Upper lobe of right lung (tissue), 1 donor: ENCODE data around the gene CAMKV. TPM values are rescaled to one million over a fixed set of nuclear protein-coding genes. Genes with fewer than 3 reads are reported as not detected.
"Not testable (repeated sequence)": the region's sequence is repeated elsewhere in the genome, so short reads cannot be mapped to it uniquely, and the experiment has no call there.

Source experiments
- ATAC-seq: fragments of 200-7000 bp; cut with Tn5 transposase; one replicate; pipeline ENCODE4 v1.9.1; 2020; ENCODE audit warnings: mild to moderate bottlenecking, moderate library complexity
- DNase-seq: peaks from one replicate; pipeline ENCODE4 v3.0.0-alpha.2; 2020
- H3K27ac ChIP-seq: fragments of 200-600 bp; one replicate; pipeline ENCODE4 v1.8.0; 2022
- H3K27me3 ChIP-seq: fragments of 200-600 bp; one replicate; pipeline ENCODE4 v1.8.0; 2022; ENCODE audit warnings: mild to moderate bottlenecking
- H3K36me3 ChIP-seq: fragments of 200-600 bp; one replicate; pipeline ENCODE4 v1.8.0; 2022
- H3K4me1 ChIP-seq: fragments of 200-600 bp; one replicate; pipeline ENCODE4 v1.8.0; 2022
- H3K4me3 ChIP-seq: fragments of 200-600 bp; one replicate; pipeline ENCODE4 v1.8.0; 2022; ENCODE audit warnings: mild to moderate bottlenecking
- H3K9me3 ChIP-seq: fragments of 200-600 bp; one replicate; pipeline ENCODE4 v1.8.0; 2022
- intact Hi-C: fragments of 100-400 bp; cut with DNase I; formaldehyde crosslinking; loops from one replicate; pipeline ENCODE4 v1.11.0; 2022
- total RNA-seq: library from RNA; stranded (reverse); fragmentation: NEBNext Ultra II Directional; extraction: Animal tissue kit (Norgen Biotek cat#: 25700); gene quantifications from one replicate; pipeline ENCODE4 v1.2.1, GENCODE V29; 2021
- TF ChIP-seq, protein P1 (sequence below): fragments of 200-600 bp; IDR thresholded peaks from one replicate; pipeline ENCODE4 v1.8.0; 2022; ENCODE audit warnings: antibody characterized with exemption
- donor health status: DM: no; HTN: yes; CAD: no; lungs with severe emphysema.

The CAMKV gene
- total RNA-seq, 1 donor from 2014 or later, result not detected

- Histone ChIP-seq H3K9me3 (no peaks in the 10 kb centered on the region), H3K27ac (no peak overlapping the region), H3K27me3 (no peaks in the 10 kb centered on the region), H3K36me3 (no peaks in the 10 kb centered on the region), H3K4me1 (no peaks in the 10 kb centered on the region), H3K4me3 (no peak overlapping the region)
- DNase-seq (no peak), ATAC-seq (no peak)
- TF ChIP-seq, protein P1, sequence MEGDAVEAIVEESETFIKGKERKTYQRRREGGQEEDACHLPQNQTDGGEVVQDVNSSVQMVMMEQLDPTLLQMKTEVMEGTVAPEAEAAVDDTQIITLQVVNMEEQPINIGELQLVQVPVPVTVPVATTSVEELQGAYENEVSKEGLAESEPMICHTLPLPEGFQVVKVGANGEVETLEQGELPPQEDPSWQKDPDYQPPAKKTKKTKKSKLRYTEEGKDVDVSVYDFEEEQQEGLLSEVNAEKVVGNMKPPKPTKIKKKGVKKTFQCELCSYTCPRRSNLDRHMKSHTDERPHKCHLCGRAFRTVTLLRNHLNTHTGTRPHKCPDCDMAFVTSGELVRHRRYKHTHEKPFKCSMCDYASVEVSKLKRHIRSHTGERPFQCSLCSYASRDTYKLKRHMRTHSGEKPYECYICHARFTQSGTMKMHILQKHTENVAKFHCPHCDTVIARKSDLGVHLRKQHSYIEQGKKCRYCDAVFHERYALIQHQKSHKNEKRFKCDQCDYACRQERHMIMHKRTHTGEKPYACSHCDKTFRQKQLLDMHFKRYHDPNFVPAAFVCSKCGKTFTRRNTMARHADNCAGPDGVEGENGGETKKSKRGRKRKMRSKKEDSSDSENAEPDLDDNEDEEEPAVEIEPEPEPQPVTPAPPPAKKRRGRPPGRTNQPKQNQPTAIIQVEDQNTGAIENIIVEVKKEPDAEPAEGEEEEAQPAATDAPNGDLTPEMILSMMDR, result no peak
- intact Hi-C loops, result no loop called here
Measured at GRCh38 chr3:49826016-49826415, 43.7 kb downstream of the CAMKV start.

- H3K27me3 ChIP-seq, intact Hi-C loops, H3K4me1 ChIP-seq, H3K9me3 ChIP-seq, ATAC-seq, H3K27ac ChIP-seq, DNase-seq, H3K4me3 ChIP-seq, H3K36me3 ChIP-seq: not testable (repeated sequence)
Measured at GRCh38 chr3:49823131-49823530, 46.6 kb downstream of the CAMKV start.

GRCh38 chr3:49813497-49814174 lies 56.1 kb downstream of the CAMKV start, which contains the start of gene UBA7:
TSS of gene UBA7 (minus strand) at chr3:49813953. CDS start at chr3:49813787, 166 bp downstream.
- TF ChIP-seq, protein P1, result no peak
- peak; percentile 92 for ATAC-seq
- Histone ChIP-seq H3K4me1 (peaks cover 27% of the 10 kb centered on the region), H3K27ac (peak within 1 kb of the TSS; percentile 89), H3K36me3 (peaks cover 31% of the 10 kb centered on the region), H3K9me3 (no peaks in the 10 kb centered on the region), H3K27me3 (no peaks in the 10 kb centered on the region), H3K4me3 (peak within 1 kb of the TSS; percentile 66)
- intact Hi-C loops, result no loop called here
- DNase-seq, result no peak

DNA sequence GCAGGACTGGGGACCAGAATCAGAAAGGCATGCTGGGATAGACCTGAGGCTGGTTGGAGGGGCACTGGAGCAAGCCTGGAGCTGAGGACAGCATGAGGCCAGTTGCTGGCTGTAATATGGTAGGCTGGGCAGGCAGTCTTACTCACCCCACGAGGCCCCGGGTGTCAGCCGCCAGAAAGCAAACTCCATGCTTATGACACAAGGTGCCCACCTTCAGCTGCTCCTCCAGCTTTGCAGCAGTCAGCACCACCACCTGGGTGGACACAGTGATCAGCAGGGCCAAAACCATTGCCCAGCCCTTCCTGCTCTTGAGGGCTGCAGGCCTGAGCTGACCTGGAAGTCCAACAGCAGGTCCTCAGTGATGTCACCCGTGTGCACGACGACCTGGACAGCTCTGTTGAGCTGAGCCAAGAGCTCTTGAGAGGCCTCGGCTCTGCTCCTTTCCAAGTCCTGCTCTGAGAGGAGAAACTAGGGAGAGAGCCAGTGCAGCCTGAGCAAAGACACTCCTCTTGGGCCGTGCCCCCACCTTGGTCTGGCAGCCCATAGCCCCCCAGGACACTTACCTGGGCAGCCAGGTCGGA lies 56.7 kb downstream of the CAMKV start:
- H3K27ac ChIP-seq, result peak overlapping the region; percentile 89
- TF ChIP-seq, protein P1, result no peak
- no peaks in the 10 kb centered on the region for H3K27me3 ChIP-seq
- peaks cover 31% of the 10 kb centered on the region for H3K36me3 ChIP-seq
- peaks cover 33% of the 10 kb centered on the region for H3K4me1 ChIP-seq
- DNase-seq (no peak), ATAC-seq (peak; percentile 84)
- no peaks in the 10 kb centered on the region for H3K9me3 ChIP-seq
- intact Hi-C loops, result no loop called here
- H3K4me3 ChIP-seq, result peak overlapping the region; percentile 66

Other genes starting within 250 kb of the CAMKV start
- gene APEH, start 195.6 kb downstream of the CAMKV start, total RNA-seq, result 88.5 TPM
- gene MST1, start 180.4 kb downstream of the CAMKV start, total RNA-seq, result 23.7 TPM
- gene RNF123, start 180.3 kb downstream of the CAMKV start, total RNA-seq, result 41.4 TPM
- 0.26 TPM for gene AMIGO3, start 150.2 kb downstream of the CAMKV start, total RNA-seq
- gene GMPPB, start 146.0 kb downstream of the CAMKV start, total RNA-seq, result 34.8 TPM
- gene IP6K1, start 83.4 kb downstream of the CAMKV start, total RNA-seq, result 39.5 TPM
- gene CDHR4, start 70.0 kb downstream of the CAMKV start, total RNA-seq, result not detected
- 6.6 TPM for gene INKA1, start 66.6 kb downstream of the CAMKV start, total RNA-seq
- 110 TPM for gene UBA7, start 56.0 kb downstream of the CAMKV start, total RNA-seq
- 1.5 TPM for gene TRAIP, start 13.3 kb downstream of the CAMKV start, total RNA-seq
- gene MST1R, start 34.0 kb upstream of the CAMKV start, total RNA-seq, result 46.2 TPM
- gene MON1A, start 59.9 kb upstream of the CAMKV start, total RNA-seq, result 10.2 TPM
- 110 TPM for gene RBM6, start 70.2 kb upstream of the CAMKV start, total RNA-seq
- 161 TPM for gene RBM5, start 219.0 kb upstream of the CAMKV start, total RNA-seq